ENCODE data around the gene SLC35F3.
"Not testable (repeated sequence)": the region's sequence is repeated elsewhere in the genome, so short reads cannot be mapped to it uniquely, and the experiment has no call there.

Gene SLC35F3

GRCh38 chr1:234295068-234295467 lies 390.6 kb downstream of the SLC35F3 start:
- DNase-seq: no peak
- H3K4me3 ChIP-seq (ENCODE audit: low read depth, low read length): no peak overlapping the region
- TF ChIP-seq CTCF (IDR thresholded peaks at IDR 0.05; ENCODE audit: low read depth, low read length): no peak
- peaks cover 11% of the 10 kb centered on the region for H3K9me3 ChIP-seq (ENCODE audit: severe bottlenecking)
- no peaks in the 10 kb centered on the region for H3K36me3 ChIP-seq
- H3K27ac ChIP-seq: no peak overlapping the region
- no peaks in the 10 kb centered on the region for H3K27me3 ChIP-seq (ENCODE audit: insufficient read depth, low read depth, severe bottlenecking)

GRCh38 chr1:234295626-234296025 lies 391.1 kb downstream of the SLC35F3 start:
- no peaks in the 10 kb centered on the region for H3K27me3 ChIP-seq (ENCODE audit: insufficient read depth, low read depth, severe bottlenecking)
- H3K9me3 ChIP-seq (ENCODE audit: severe bottlenecking): peaks cover 6% of the 10 kb centered on the region
- H3K36me3 ChIP-seq: no peaks in the 10 kb centered on the region
- H3K4me3 ChIP-seq (ENCODE audit: low read depth, low read length): no peak overlapping the region
- no peak for DNase-seq
- TF ChIP-seq CTCF (IDR thresholded peaks at IDR 0.05; ENCODE audit: low read depth, low read length): no peak
- H3K27ac ChIP-seq: no peak overlapping the region

GRCh38 chr1:234296496-234296895 lies 392.0 kb downstream of the SLC35F3 start:
- Histone ChIP-seq H3K9me3 (ENCODE audit: severe bottlenecking) (no peaks in the 10 kb centered on the region), H3K4me3 (ENCODE audit: low read depth, low read length) (no peak overlapping the region), H3K27ac (no peak overlapping the region), H3K36me3 (no peaks in the 10 kb centered on the region), H3K27me3 (ENCODE audit: insufficient read depth, low read depth, severe bottlenecking) (no peaks in the 10 kb centered on the region)
- no peak for TF ChIP-seq CTCF (IDR thresholded peaks at IDR 0.05; ENCODE audit: low read depth, low read length)
- DNase-seq: no peak

GRCh38 chr1:234297668-234298067 lies 393.2 kb downstream of the SLC35F3 start:
- H3K27ac ChIP-seq: no peak overlapping the region
- no peaks in the 10 kb centered on the region for H3K36me3 ChIP-seq
- no peak overlapping the region for H3K4me3 ChIP-seq (ENCODE audit: low read depth, low read length)
- H3K27me3 ChIP-seq (ENCODE audit: insufficient read depth, low read depth, severe bottlenecking): no peaks in the 10 kb centered on the region
- H3K9me3 ChIP-seq (ENCODE audit: severe bottlenecking): no peaks in the 10 kb centered on the region
- DNase-seq: no peak
- no peak for TF ChIP-seq CTCF (IDR thresholded peaks at IDR 0.05; ENCODE audit: low read depth, low read length)

- Histone ChIP-seq H3K9me3 (ENCODE audit: severe bottlenecking) (no peaks in the 10 kb centered on the region), H3K36me3 (no peaks in the 10 kb centered on the region)
- no peak for TF ChIP-seq CTCF (IDR thresholded peaks at IDR 0.05; ENCODE audit: low read depth, low read length)
Measured at GRCh38 chr1:234300096-234300495, 395.6 kb downstream of the SLC35F3 start.

GRCh38 chr1:234301663-234302062 lies 397.2 kb downstream of the SLC35F3 start:
- not testable (repeated sequence) for H3K4me3 ChIP-seq (ENCODE audit: low read depth, low read length); H3K27ac ChIP-seq

More at GRCh38 chr1:234300096-234300495, 395.6 kb downstream of the SLC35F3 start:
- Histone ChIP-seq H3K4me3 (ENCODE audit: low read depth, low read length) (no peak overlapping the region), H3K27ac (no peak overlapping the region), H3K27me3 (ENCODE audit: insufficient read depth, low read depth, severe bottlenecking) (no peaks in the 10 kb centered on the region)
- no peak for DNase-seq

More at GRCh38 chr1:234301663-234302062, 397.2 kb downstream of the SLC35F3 start:
- not testable (repeated sequence) for H3K9me3 ChIP-seq (ENCODE audit: severe bottlenecking); DNase-seq; H3K36me3 ChIP-seq; H3K27me3 ChIP-seq (ENCODE audit: insufficient read depth, low read depth, severe bottlenecking)

Measured in WERI-Rb-1 (cell line).